Esophagus muscularis mucosa (tissue), 4 donors: ENCODE measurements around the gene CELF2.

Experiments used
- EP300 ChIP-seq: sonication (generic); formaldehyde crosslinking; IDR thresholded peaks from one replicate; pipeline ENCODE4 v1.6.1; 2017; ENCODE audit warnings: antibody characterized with exemption
- POLR2A ChIP-seq: fragments of 450-650 bp; IDR thresholded peaks from one replicate; pipeline ENCODE4 v1.6.1; 2017; ENCODE audit warnings: antibody characterized with exemption, moderate library complexity, mild to moderate bottlenecking, low read depth
- POLR2AphosphoS5 ChIP-seq, 2 donors: sonication (generic); formaldehyde crosslinking; IDR thresholded peaks; one replicate each; pipeline ENCODE4 v1.6.1; 2017; ENCODE audit warnings: antibody characterized with exemption in 2 of 2
- TF ChIP-seq, protein P1 (sequence below), 3 experiments: fragments of 200-600 bp in 2 of 3; fragments of 450-650 bp in 1 of 3; sonication (generic) in 2 of 3; IDR thresholded peaks; one replicate each; pipeline ENCODE4 v1.5.1; 2017 to 2019; ENCODE audit warnings: antibody characterized with exemption in 3 of 3, mild to moderate bottlenecking in 2 of 3, moderate library complexity in 1 of 3

GRCh38 chr10:11331726-11332125 is 314.1 kb downstream of the CELF2 start:
- TF ChIP-seq POLR2A (no peak), EP300 (no peak), POLR2AphosphoS5 (IDR thresholded peaks at IDR 0.05) (no peak)
- TF ChIP-seq, protein P1, sequence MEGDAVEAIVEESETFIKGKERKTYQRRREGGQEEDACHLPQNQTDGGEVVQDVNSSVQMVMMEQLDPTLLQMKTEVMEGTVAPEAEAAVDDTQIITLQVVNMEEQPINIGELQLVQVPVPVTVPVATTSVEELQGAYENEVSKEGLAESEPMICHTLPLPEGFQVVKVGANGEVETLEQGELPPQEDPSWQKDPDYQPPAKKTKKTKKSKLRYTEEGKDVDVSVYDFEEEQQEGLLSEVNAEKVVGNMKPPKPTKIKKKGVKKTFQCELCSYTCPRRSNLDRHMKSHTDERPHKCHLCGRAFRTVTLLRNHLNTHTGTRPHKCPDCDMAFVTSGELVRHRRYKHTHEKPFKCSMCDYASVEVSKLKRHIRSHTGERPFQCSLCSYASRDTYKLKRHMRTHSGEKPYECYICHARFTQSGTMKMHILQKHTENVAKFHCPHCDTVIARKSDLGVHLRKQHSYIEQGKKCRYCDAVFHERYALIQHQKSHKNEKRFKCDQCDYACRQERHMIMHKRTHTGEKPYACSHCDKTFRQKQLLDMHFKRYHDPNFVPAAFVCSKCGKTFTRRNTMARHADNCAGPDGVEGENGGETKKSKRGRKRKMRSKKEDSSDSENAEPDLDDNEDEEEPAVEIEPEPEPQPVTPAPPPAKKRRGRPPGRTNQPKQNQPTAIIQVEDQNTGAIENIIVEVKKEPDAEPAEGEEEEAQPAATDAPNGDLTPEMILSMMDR (IDR thresholded peaks at IDR 0.05), result no peak
